Peyer's patch (tissue), 4 donors: ENCODE results near the gene SPAG6.

Experiments
- POLR2A ChIP-seq, 2 donors: fragments of 450-650 bp; IDR thresholded peaks; one replicate each; pipeline ENCODE4 v1.5.1; 2017; ENCODE audit warnings: antibody characterized with exemption in 2 of 2, mild to moderate bottlenecking in 2 of 2, moderate library complexity in 2 of 2
- TF ChIP-seq, protein P1 (sequence below), 6 experiments: fragments of 450-650 bp in 4 of 6; fragments of 200-600 bp in 2 of 6; sonication (generic) in 1 of 6; IDR thresholded peaks; one replicate each; pipeline ENCODE4 v1.5.1; 2017 to 2019; ENCODE audit warnings: antibody characterized with exemption in 6 of 6, mild to moderate bottlenecking in 3 of 6, moderate library complexity in 1 of 6

DNA sequence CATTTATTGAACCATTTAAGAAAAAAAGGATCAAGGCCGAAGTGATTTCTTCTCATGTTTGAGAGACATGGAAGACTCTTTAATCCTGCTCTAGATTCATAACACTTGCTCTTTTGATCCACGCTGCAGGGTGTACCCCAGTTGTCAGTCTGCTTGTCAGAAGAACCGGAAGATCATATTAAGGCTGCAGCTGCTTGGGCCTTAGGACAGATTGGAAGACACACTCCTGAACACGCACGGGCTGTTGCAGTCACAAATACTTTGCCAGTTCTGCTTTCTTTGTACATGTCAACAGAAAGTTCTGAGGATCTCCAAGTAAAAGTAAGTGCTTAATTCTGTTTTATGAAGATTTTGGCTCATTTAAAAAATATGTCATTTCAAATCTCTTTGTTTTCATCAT, 46.3 kb downstream of the SPAG6 start:
- TF ChIP-seq, protein P1, sequence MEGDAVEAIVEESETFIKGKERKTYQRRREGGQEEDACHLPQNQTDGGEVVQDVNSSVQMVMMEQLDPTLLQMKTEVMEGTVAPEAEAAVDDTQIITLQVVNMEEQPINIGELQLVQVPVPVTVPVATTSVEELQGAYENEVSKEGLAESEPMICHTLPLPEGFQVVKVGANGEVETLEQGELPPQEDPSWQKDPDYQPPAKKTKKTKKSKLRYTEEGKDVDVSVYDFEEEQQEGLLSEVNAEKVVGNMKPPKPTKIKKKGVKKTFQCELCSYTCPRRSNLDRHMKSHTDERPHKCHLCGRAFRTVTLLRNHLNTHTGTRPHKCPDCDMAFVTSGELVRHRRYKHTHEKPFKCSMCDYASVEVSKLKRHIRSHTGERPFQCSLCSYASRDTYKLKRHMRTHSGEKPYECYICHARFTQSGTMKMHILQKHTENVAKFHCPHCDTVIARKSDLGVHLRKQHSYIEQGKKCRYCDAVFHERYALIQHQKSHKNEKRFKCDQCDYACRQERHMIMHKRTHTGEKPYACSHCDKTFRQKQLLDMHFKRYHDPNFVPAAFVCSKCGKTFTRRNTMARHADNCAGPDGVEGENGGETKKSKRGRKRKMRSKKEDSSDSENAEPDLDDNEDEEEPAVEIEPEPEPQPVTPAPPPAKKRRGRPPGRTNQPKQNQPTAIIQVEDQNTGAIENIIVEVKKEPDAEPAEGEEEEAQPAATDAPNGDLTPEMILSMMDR (IDR thresholded peaks at IDR 0.05), result no peak
- no peak for TF ChIP-seq POLR2A (IDR thresholded peaks at IDR 0.05)
